Islet precursor cell (in vitro differentiated cells): ENCODE results near the gene HTD2.
"Not testable (repeated sequence)": the region's sequence is repeated elsewhere in the genome, so short reads cannot be mapped to it uniquely, and the experiment has no call there.

Experiments
- DNase-seq: peaks from one replicate; pipeline ENCODE4 v3.0.0-alpha.2; 2018

HTD2 gene

GRCh38 chr3:58333206-58334012, 27.1 kb downstream of the HTD2 start:
- peak; percentile 65 for DNase-seq

GRCh38 chr3:58334013-58334321, 27.6 kb downstream of the HTD2 start:
- no peak for DNase-seq

GRCh38 chr3:58334506-58334884, 28.2 kb downstream of the HTD2 start:
- DNase-seq = no peak

- DNase-seq = no peak
Measured at GRCh38 chr3:58335652-58335947, 29.3 kb downstream of the HTD2 start.

- DNase-seq = no peak
Measured at GRCh38 chr3:58336135-58336882, 30.0 kb downstream of the HTD2 start.

- no peak for DNase-seq
Measured at GRCh38 chr3:58337190-58337589, 30.9 kb downstream of the HTD2 start.

- not testable (repeated sequence) for DNase-seq
Measured at GRCh38 chr3:58339146-58339545, 32.8 kb downstream of the HTD2 start.

GRCh38 chr3:58340594-58341244, 34.4 kb downstream of the HTD2 start:
- no peak for DNase-seq

- DNase-seq = no peak
Measured at GRCh38 chr3:58341376-58341775, 35.1 kb downstream of the HTD2 start.

- no peak for DNase-seq
Measured at GRCh38 chr3:58342676-58343075, 36.4 kb downstream of the HTD2 start.

GRCh38 chr3:58345457-58345856, 39.1 kb downstream of the HTD2 start:
- DNase-seq = no peak

- DNase-seq = no peak
Measured at GRCh38 chr3:58346368-58346767, 40.0 kb downstream of the HTD2 start.

GRCh38 chr3:58347984-58348383, 41.7 kb downstream of the HTD2 start:
- DNase-seq = no peak

GRCh38 chr3:58349792-58350626, 43.7 kb downstream of the HTD2 start:
- DNase-seq = peak; percentile 60

GRCh38 chr3:58350627-58351013, 44.3 kb downstream of the HTD2 start:
- DNase-seq = no peak

GRCh38 chr3:58351920-58352319, 45.6 kb downstream of the HTD2 start:
- DNase-seq = no peak

- no peak for DNase-seq
Measured at GRCh38 chr3:58352626-58353025, 46.3 kb downstream of the HTD2 start.

GRCh38 chr3:58353722-58354553, 47.6 kb downstream of the HTD2 start:
- no peak for DNase-seq

GRCh38 chr3:58355179-58355578, 48.9 kb downstream of the HTD2 start:
- DNase-seq = no peak

- DNase-seq = no peak
Measured at GRCh38 chr3:58356054-58356453, 49.7 kb downstream of the HTD2 start.

GRCh38 chr3:58357402-58357801, 51.1 kb downstream of the HTD2 start:
- no peak for DNase-seq

- no peak for DNase-seq
Measured at GRCh38 chr3:58358092-58358491, 51.8 kb downstream of the HTD2 start.
